Measurements from ENCODE around the gene FAM43A. TPM values are rescaled to one million over a fixed set of nuclear protein-coding genes. Genes with fewer than 3 reads are reported as not detected.

FAM43A gene
- total RNA-seq, 1 donor from 2014 or later = 2.9 TPM

DNA sequence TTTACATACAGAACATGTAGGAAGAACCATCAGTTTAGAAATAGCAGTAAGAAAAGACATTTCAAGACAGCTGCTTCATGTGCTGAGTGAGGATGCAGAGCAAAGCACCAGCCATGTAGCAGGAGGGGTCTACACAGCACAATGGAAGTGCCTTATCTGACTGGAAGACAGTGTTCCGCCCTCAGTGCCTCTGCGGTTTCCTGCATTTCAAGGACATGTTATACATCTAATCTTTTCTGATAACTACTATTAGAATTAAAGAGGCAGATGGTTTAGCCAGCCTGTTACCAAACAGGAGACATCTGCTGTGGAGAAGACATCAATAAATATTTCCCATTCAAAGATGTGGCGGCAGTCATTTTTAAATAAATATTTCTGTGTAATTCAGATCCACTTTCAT lies 24.3 kb upstream of the FAM43A start:
- no peak for FAIRE-seq
- H3K27me3 ChIP-seq (ENCODE audit: control insufficient read depth, insufficient read depth, low read length) = no peaks in the 10 kb centered on the region
- DNase-seq (ENCODE audit: low read depth) = no peak
- no peak overlapping the region for H3K4me3 ChIP-seq (ENCODE audit: low read depth, low read length)
- TF ChIP-seq, protein P1, sequence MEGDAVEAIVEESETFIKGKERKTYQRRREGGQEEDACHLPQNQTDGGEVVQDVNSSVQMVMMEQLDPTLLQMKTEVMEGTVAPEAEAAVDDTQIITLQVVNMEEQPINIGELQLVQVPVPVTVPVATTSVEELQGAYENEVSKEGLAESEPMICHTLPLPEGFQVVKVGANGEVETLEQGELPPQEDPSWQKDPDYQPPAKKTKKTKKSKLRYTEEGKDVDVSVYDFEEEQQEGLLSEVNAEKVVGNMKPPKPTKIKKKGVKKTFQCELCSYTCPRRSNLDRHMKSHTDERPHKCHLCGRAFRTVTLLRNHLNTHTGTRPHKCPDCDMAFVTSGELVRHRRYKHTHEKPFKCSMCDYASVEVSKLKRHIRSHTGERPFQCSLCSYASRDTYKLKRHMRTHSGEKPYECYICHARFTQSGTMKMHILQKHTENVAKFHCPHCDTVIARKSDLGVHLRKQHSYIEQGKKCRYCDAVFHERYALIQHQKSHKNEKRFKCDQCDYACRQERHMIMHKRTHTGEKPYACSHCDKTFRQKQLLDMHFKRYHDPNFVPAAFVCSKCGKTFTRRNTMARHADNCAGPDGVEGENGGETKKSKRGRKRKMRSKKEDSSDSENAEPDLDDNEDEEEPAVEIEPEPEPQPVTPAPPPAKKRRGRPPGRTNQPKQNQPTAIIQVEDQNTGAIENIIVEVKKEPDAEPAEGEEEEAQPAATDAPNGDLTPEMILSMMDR (IDR thresholded peaks at IDR 0.05; ENCODE audit: insufficient read depth, low read length, severe bottlenecking) = no peak
- peaks cover 8% of the 10 kb centered on the region for H3K36me3 ChIP-seq (ENCODE audit: control insufficient read depth, insufficient read depth, low read length)

DNA sequence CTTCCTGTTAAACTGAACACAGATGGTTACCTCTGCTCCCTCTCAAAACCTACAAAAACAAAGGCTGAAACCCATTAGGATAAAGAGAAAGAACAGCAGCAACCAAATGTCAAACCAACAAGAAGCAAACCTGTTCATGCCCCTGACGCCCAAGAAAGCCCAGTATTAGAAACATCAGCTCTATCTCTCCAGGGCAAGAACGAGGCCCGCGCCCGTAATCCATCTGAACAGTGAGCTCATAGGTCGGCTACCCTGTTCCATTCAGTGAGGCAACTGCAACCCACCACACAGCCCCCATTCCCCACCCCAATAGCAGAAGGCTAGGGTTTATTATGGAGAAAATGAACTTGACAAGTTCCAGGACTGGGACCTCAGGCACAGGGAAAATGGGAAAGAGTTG lies 23.7 kb upstream of the FAM43A start:
- no peak overlapping the region for H3K4me3 ChIP-seq (ENCODE audit: low read depth, low read length)
- TF ChIP-seq, protein P1 (IDR thresholded peaks at IDR 0.05; ENCODE audit: insufficient read depth, low read length, severe bottlenecking) = no peak
- no peaks in the 10 kb centered on the region for H3K27me3 ChIP-seq (ENCODE audit: control insufficient read depth, insufficient read depth, low read length)
- FAIRE-seq (peak; percentile 72), DNase-seq (ENCODE audit: low read depth) (no peak)
- H3K36me3 ChIP-seq (ENCODE audit: control insufficient read depth, insufficient read depth, low read length) = peaks cover 8% of the 10 kb centered on the region

DNA sequence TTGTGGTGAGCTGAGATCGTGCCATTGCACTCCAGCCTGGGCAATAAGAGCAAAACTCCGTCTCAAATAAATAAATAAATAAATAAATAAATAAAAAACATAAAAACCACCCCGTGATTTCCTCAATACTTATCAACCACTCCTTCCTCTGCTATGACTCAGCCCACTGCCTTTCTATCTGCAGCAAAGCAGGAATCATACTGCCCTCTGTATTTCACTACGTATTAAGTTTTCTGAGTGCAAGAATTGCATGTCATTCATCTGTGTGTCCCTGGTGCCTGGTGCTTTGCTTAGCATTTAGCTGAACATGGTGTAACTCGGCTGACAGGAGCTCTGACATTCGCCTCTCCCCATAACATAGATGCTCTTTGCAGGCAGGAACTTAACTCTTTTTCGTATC lies 20.8 kb upstream of the FAM43A start:
- Histone ChIP-seq H3K36me3 (ENCODE audit: control insufficient read depth, insufficient read depth, low read length) (peaks cover 9% of the 10 kb centered on the region), H3K27me3 (ENCODE audit: control insufficient read depth, insufficient read depth, low read length) (no peaks in the 10 kb centered on the region), H3K4me3 (ENCODE audit: low read depth, low read length) (no peak overlapping the region)
- DNase-seq (ENCODE audit: low read depth) (no peak), FAIRE-seq (no peak)
- TF ChIP-seq, protein P1 (IDR thresholded peaks at IDR 0.05; ENCODE audit: insufficient read depth, low read length, severe bottlenecking) = no peak

DNA sequence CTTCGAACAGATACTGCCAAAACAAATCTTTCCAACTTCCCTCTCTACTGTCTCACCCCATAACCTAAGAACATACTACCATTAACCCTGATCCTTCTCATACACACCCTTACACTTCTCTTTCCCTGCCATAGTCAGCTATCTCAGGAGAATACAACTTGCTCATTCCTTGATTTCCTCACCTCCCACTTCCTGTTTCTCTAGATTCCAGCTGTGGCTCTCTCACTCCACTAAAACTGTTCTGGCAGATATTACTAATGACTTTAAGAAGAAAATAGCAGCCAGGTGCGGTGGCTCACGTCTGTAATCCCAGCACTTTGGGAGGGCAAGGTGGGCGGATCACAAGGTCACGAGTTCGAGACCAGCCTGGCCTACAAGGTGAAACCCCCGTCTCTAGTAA lies 18.3 kb upstream of the FAM43A start:
- FAIRE-seq (no peak), DNase-seq (ENCODE audit: low read depth) (peak; percentile 28)
- Histone ChIP-seq H3K36me3 (ENCODE audit: control insufficient read depth, insufficient read depth, low read length) (peaks cover 10% of the 10 kb centered on the region), H3K4me3 (ENCODE audit: low read depth, low read length) (no peak overlapping the region), H3K27me3 (ENCODE audit: control insufficient read depth, insufficient read depth, low read length) (no peaks in the 10 kb centered on the region)
- TF ChIP-seq, protein P1 (IDR thresholded peaks at IDR 0.05; ENCODE audit: insufficient read depth, low read length, severe bottlenecking) = no peak

DNA sequence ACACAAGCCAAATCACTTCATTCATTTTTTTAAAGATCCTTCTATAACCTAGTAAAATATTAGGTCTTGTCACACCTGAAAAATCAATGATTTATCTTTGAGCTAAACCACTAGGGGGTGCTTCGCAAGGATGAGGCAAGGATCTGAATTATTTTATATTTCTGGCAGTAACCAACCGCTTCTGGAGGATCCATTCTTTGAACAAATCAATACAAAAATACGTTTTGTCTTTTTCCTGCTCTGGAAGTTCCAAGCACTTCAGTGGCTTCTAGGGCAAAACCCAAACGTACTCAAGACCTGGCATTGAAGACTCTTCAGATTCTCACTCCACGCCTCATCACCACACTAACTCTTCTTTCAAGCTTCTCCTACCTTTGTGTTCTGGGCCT lies 14.2 kb upstream of the FAM43A start:
- FAIRE-seq = no peak
- peak; percentile 53 for DNase-seq (ENCODE audit: low read depth)
- no peaks in the 10 kb centered on the region for H3K27me3 ChIP-seq (ENCODE audit: control insufficient read depth, insufficient read depth, low read length)
- TF ChIP-seq, protein P1 (IDR thresholded peaks at IDR 0.05; ENCODE audit: insufficient read depth, low read length, severe bottlenecking) = peak; percentile 33
- H3K4me3 ChIP-seq (ENCODE audit: low read depth, low read length) = peak overlapping the region; percentile 95
- H3K36me3 ChIP-seq (ENCODE audit: control insufficient read depth, insufficient read depth, low read length) = peaks cover 4% of the 10 kb centered on the region

Data from bronchial epithelial cell (primary cell).